Type B pancreatic cell (in vitro differentiated cells): Measurements from ENCODE around the gene SSH2. TPM values are rescaled to one million over a fixed set of nuclear protein-coding genes. Genes with fewer than 3 reads are reported as not detected.

Source experiments
- DNase-seq: peaks from one replicate; pipeline ENCODE4 v3.0.0; 2021; ENCODE audit warnings: mixed read lengths; ENCODE audit not compliant: unreplicated experiment; ENCODE audit errors: extremely low spot score
- H3K27ac Mint-ChIP-seq: 2 replicates; pipeline ENCODE4 v1.8.0; 2021; ENCODE audit warnings: mild to moderate bottlenecking, mixed read lengths
- H3K27me3 Mint-ChIP-seq: 2 replicates; pipeline ENCODE4 v1.8.0; 2021; ENCODE audit warnings: mixed read lengths
- H3K36me3 Mint-ChIP-seq: 2 replicates; pipeline ENCODE4 v1.8.0; 2021; ENCODE audit warnings: mixed read lengths
- H3K4me1 Mint-ChIP-seq: one replicate; pipeline ENCODE4 v1.8.0; 2021; ENCODE audit warnings: mixed read lengths; ENCODE audit not compliant: unreplicated experiment
- H3K4me3 Mint-ChIP-seq: 2 replicates; pipeline ENCODE4 v1.8.0; 2021; ENCODE audit warnings: mild to moderate bottlenecking, mixed read lengths
- H3K9me3 Mint-ChIP-seq: 2 replicates; pipeline ENCODE4 v1.8.0; 2021; ENCODE audit warnings: mixed read lengths
- CTCF ChIP-seq: fragments of 200-600 bp; sonication (generic); conservative IDR thresholded peaks from 2 replicates; pipeline ENCODE4 v1.5.0; 2021; ENCODE audit warnings: antibody characterized with exemption, mild to moderate bottlenecking
- total RNA-seq: library from RNA; stranded (reverse); gene quantifications from 2 replicates; pipeline ENCODE4 v1.2.1, GENCODE V29; 2021; ENCODE audit warnings: low replicate concordance

SSH2 gene
- total RNA-seq, 1 donor from 2014 or later = 23.8 TPM

GRCh38 chr17:29855686-29856085 lies 74.3 kb downstream of the SSH2 start:
- Mint-ChIP-seq H3K4me1 (no peaks in the 10 kb centered on the region), H3K9me3 (peaks cover 9% of the 10 kb centered on the region), H3K4me3 (no peak overlapping the region), H3K27ac (no peak overlapping the region), H3K27me3 (no peaks in the 10 kb centered on the region), H3K36me3 (peaks cover 10% of the 10 kb centered on the region)
- no peak for DNase-seq
- no peak for TF ChIP-seq CTCF

GRCh38 chr17:29848737-29849136 lies 81.3 kb downstream of the SSH2 start:
- Mint-ChIP-seq H3K4me3 (no peak overlapping the region), H3K36me3 (no peaks in the 10 kb centered on the region), H3K9me3 (no peaks in the 10 kb centered on the region), H3K27ac (no peak overlapping the region), H3K4me1 (peaks cover 32% of the 10 kb centered on the region), H3K27me3 (no peaks in the 10 kb centered on the region)
- DNase-seq = no peak
- TF ChIP-seq CTCF = no peak

- peaks cover 36% of the 10 kb centered on the region for H3K4me1 Mint-ChIP-seq
- DNase-seq = no peak
- H3K36me3 Mint-ChIP-seq = no peaks in the 10 kb centered on the region
- no peaks in the 10 kb centered on the region for H3K27me3 Mint-ChIP-seq
- no peaks in the 10 kb centered on the region for H3K9me3 Mint-ChIP-seq
- H3K27ac Mint-ChIP-seq = peak overlapping the region; percentile 45
- no peak for TF ChIP-seq CTCF
- H3K4me3 Mint-ChIP-seq = peak overlapping the region; percentile 10
Measured at GRCh38 chr17:29847527-29848400, 82.3 kb downstream of the SSH2 start.

DNA sequence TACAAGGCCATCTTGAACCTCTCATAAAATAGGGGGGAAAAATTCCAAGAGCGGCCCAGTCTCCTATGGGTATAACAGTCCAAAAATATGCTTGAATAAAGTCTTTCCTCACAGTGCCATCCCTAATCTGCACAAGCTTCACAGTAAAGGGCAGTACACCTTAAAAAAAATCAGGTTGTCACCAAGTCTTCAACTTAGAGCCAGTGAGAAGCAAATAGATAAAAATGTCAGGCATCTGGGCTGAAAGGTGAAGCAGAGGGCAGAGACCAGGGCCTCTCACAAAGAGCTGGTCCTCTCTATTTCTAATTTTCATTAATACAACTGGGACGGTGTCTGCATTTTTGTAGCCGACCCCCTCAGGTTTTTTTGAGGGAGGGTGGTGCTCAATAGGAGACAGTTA lies 82.9 kb downstream of the SSH2 start:
- H3K27ac Mint-ChIP-seq = peak overlapping the region; percentile 45
- H3K4me1 Mint-ChIP-seq = peaks cover 36% of the 10 kb centered on the region
- H3K4me3 Mint-ChIP-seq = no peak overlapping the region
- no peak for DNase-seq
- H3K36me3 Mint-ChIP-seq = no peaks in the 10 kb centered on the region
- no peaks in the 10 kb centered on the region for H3K9me3 Mint-ChIP-seq
- TF ChIP-seq CTCF = no peak
- H3K27me3 Mint-ChIP-seq = no peaks in the 10 kb centered on the region

- Mint-ChIP-seq H3K9me3 (no peaks in the 10 kb centered on the region), H3K27me3 (no peaks in the 10 kb centered on the region), H3K4me1 (peaks cover 36% of the 10 kb centered on the region), H3K36me3 (no peaks in the 10 kb centered on the region), H3K27ac (no peak overlapping the region), H3K4me3 (no peak overlapping the region)
- no peak for DNase-seq
- TF ChIP-seq CTCF = no peak
Measured at GRCh38 chr17:29846298-29846697, 83.7 kb downstream of the SSH2 start.
